ENCODE results near the gene SLIT3. TPM values are rescaled to one million over a fixed set of nuclear protein-coding genes. Genes with fewer than 3 reads are reported as not detected.
"Not testable (repeated sequence)": the region's sequence is repeated elsewhere in the genome, so short reads cannot be mapped to it uniquely, and the experiment has no call there.

SLIT3 gene
- total RNA-seq, 1 experiment from 2014 or later: 0.92 TPM

DNA sequence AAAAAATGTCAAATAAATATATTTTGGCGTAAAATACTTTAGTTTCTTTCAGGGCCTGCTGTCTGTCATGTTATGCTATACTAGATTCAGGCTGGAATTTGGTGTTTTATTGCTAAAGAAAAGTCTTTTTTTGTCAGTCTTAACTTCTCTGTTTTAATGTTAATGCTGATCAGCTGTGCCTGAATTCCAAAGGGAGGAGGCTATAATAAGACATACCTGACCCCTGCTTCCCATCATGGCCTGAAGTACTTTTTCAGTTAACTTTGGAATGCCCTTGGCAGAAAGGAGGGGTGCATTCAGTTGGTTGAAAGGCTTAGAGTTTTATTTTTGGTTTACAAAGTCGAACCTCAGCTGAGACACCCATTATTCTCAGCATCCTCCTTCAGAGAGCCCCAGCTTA is 663.7 kb downstream of the SLIT3 start:
- Histone ChIP-seq H3K4me2 (ENCODE audit: insufficient read depth, insufficient read length, low read length) (no peak overlapping the region), H3K23me2 (ENCODE audit: insufficient read length, low read depth, low read length, poor library complexity, severe bottlenecking) (no peaks in the 10 kb centered on the region), H4K91ac (ENCODE audit: insufficient read length, low read depth, low read length) (no peak overlapping the region), H3K27me3 (ENCODE audit: insufficient read depth, low read length) (no peaks in the 10 kb centered on the region), H3K9ac (ENCODE audit: extremely low read depth, insufficient read length, low read length) (no peak overlapping the region), H3K18ac (ENCODE audit: insufficient read length, low read depth, low read length) (no peak overlapping the region), H3K4me1 (ENCODE audit: insufficient read depth, low read length) (no peaks in the 10 kb centered on the region), H3K79me1 (ENCODE audit: insufficient read depth, low read depth, low read length, poor library complexity, severe bottlenecking) (no peaks in the 10 kb centered on the region), H3K4ac (ENCODE audit: low read depth, low read length) (no peak overlapping the region), H3K27ac (ENCODE audit: insufficient read length, low read depth, low read length) (no peak overlapping the region), H3K14ac (ENCODE audit: insufficient read depth, low read length) (no peak overlapping the region), H4K5ac (ENCODE audit: insufficient read length, low read depth, low read length) (no peak overlapping the region), H2BK12ac (ENCODE audit: insufficient read length, low read depth, low read length) (no peak overlapping the region), H4K20me1 (ENCODE audit: control insufficient read depth, insufficient read depth, insufficient read length) (no peaks in the 10 kb centered on the region), H3K79me2 (ENCODE audit: insufficient read depth, low read length) (no peaks in the 10 kb centered on the region), H4K8ac (replicated peaks; ENCODE audit: insufficient read length, low read depth, low read length) (no peak overlapping the region), H3K9me3 (ENCODE audit: control insufficient read depth, low read depth, low read length) (no peaks in the 10 kb centered on the region), H2AFZ (ENCODE audit: low read length) (no peak overlapping the region), H2BK5ac (ENCODE audit: insufficient read length, low read length) (no peak overlapping the region), H3K23ac (ENCODE audit: insufficient read length, low read depth, low read length) (no peak overlapping the region), H2BK15ac (ENCODE audit: low read depth, low read length) (no peak overlapping the region), H2BK20ac (ENCODE audit: low read depth, low read length, poor library complexity, severe bottlenecking) (no peak overlapping the region), H2BK120ac (ENCODE audit: low read depth, low read length, poor library complexity, severe bottlenecking) (no peak overlapping the region), H2AK5ac (ENCODE audit: insufficient read length, low read length) (no peak overlapping the region), H3K56ac (ENCODE audit: insufficient read length, low read depth, low read length) (no peak overlapping the region), H3T11ph (ENCODE audit: low read length) (no peak overlapping the region)
- no CpG with 5 or more reads among the region's 2 CpGs for WGBS (ENCODE audit: extremely low coverage, insufficient read length, low lambda C conversion rate)
- H3K27ac Mint-ChIP-seq: peak overlapping the region in 1 of 3 experiments; percentile 81; a peak in 1 of 7 replicates
- DNase-seq: no peak
- H3K4me1 Mint-ChIP-seq: peaks cover 13 to 16% of the 10 kb centered on the region in 2 experiments
- no peak overlapping the region for H3K4me3 Mint-ChIP-seq
- peaks cover 18 to 23% of the 10 kb centered on the region in 2 experiments; a peak in 4 of 5 replicates for H3K9me3 Mint-ChIP-seq
- peaks cover 5% of the 10 kb centered on the region; the same call in 1 of the 2 replicates for H3K27me3 Mint-ChIP-seq (ENCODE audit: low read depth)
- peaks cover 0 to 16% (median 0%) of the 10 kb centered on the region in 3 experiments; a peak in 4 of 7 replicates for H3K36me3 Mint-ChIP-seq (ENCODE audit: insufficient read depth in 1 of 3, low read depth in 3 of 3)
- TF ChIP-seq CTCF (conservative IDR thresholded peaks at IDR 0.05): no peak

- H3K27ac Mint-ChIP-seq; H3K9ac ChIP-seq (ENCODE audit: extremely low read depth, insufficient read length, low read length); H3K4me2 ChIP-seq (ENCODE audit: insufficient read depth, insufficient read length, low read length); H3K79me2 ChIP-seq (ENCODE audit: insufficient read depth, low read length); H3K23me2 ChIP-seq (ENCODE audit: insufficient read length, low read depth, low read length, poor library complexity, severe bottlenecking); H4K20me1 ChIP-seq (ENCODE audit: control insufficient read depth, insufficient read depth, insufficient read length); H3K9me3 ChIP-seq (ENCODE audit: control insufficient read depth, low read depth, low read length); H2BK120ac ChIP-seq (ENCODE audit: low read depth, low read length, poor library complexity, severe bottlenecking); H3K56ac ChIP-seq (ENCODE audit: insufficient read length, low read depth, low read length); H4K5ac ChIP-seq (ENCODE audit: insufficient read length, low read depth, low read length); H2BK15ac ChIP-seq (ENCODE audit: low read depth, low read length); H2AK5ac ChIP-seq (ENCODE audit: insufficient read length, low read length); H2BK20ac ChIP-seq (ENCODE audit: low read depth, low read length, poor library complexity, severe bottlenecking); H2BK5ac ChIP-seq (ENCODE audit: insufficient read length, low read length); H3K4me1 Mint-ChIP-seq; H3K4me3 Mint-ChIP-seq; H3K27me3 ChIP-seq (ENCODE audit: insufficient read depth, low read length); H4K91ac ChIP-seq (ENCODE audit: insufficient read length, low read depth, low read length); H2AFZ ChIP-seq (ENCODE audit: low read length); H4K8ac ChIP-seq (replicated peaks; ENCODE audit: insufficient read length, low read depth, low read length); H3K27ac ChIP-seq (ENCODE audit: insufficient read length, low read depth, low read length); H3K23ac ChIP-seq (ENCODE audit: insufficient read length, low read depth, low read length); H3K18ac ChIP-seq (ENCODE audit: insufficient read length, low read depth, low read length); DNase-seq; H3T11ph ChIP-seq (ENCODE audit: low read length); H3K4ac ChIP-seq (ENCODE audit: low read depth, low read length); H3K14ac ChIP-seq (ENCODE audit: insufficient read depth, low read length); H3K79me1 ChIP-seq (ENCODE audit: insufficient read depth, low read depth, low read length, poor library complexity, severe bottlenecking); H3K4me1 ChIP-seq (ENCODE audit: insufficient read depth, low read length); H2BK12ac ChIP-seq (ENCODE audit: insufficient read length, low read depth, low read length): not testable (repeated sequence)
- no CpG with 5 or more reads among the region's 13 CpGs for WGBS (ENCODE audit: extremely low coverage, insufficient read length, low lambda C conversion rate)
- H3K36me3 Mint-ChIP-seq (ENCODE audit: insufficient read depth in 1 of 3, low read depth in 3 of 3): peaks cover 4 to 28% (median 16%) of the 10 kb centered on the region in 3 experiments; a peak in 6 of 7 replicates
- H3K9me3 Mint-ChIP-seq: peaks cover 29 to 31% of the 10 kb centered on the region in 2 experiments
- H3K27me3 Mint-ChIP-seq (ENCODE audit: low read depth): peaks cover 11% of the 10 kb centered on the region
These were observed 670.0 kb downstream of the SLIT3 start for GRCh38 chr5:168630958-168631357.
